Transverse colon (tissue), 4 donors: Measurements from ENCODE around the gene KRTAP6-3. TPM values are rescaled to one million over a fixed set of nuclear protein-coding genes. Genes with fewer than 3 reads are reported as not detected.

ENCODE experiments used
- DNase-seq: peaks from one replicate; pipeline ENCODE4 v3.0.0-alpha.2; 2019
- H3K27ac ChIP-seq, 4 donors: fragments of 200-600 bp; sonication (generic); 2 replicates each; pipeline ENCODE4 v1.5.1; 2016 to 2018; ENCODE audit warnings: inconsistent platforms in 4 of 4
- H3K27me3 ChIP-seq: fragments of 200-600 bp; sonication (generic); 2 replicates; pipeline ENCODE4 v1.5.1; 2017; ENCODE audit warnings: inconsistent platforms
- H3K36me3 ChIP-seq, 4 donors: fragments of 200-600 bp; sonication (generic); 2 replicates each; pipeline ENCODE4 v1.5.1; 2017 to 2019; ENCODE audit warnings: inconsistent platforms in 4 of 4
- H3K4me1 ChIP-seq, 4 donors: fragments of 200-600 bp; sonication (generic); 2 replicates each; pipeline ENCODE4 v1.5.1; 2017 to 2020; ENCODE audit warnings: inconsistent platforms in 4 of 4
- H3K4me3 ChIP-seq, 4 donors: fragments of 200-600 bp; sonication (generic); 1 replicate in 1 of 4; 2 replicates in 3 of 4; pipeline versions ENCODE4 v1.5.1 to v1.6.1; 2017 to 2019; ENCODE audit warnings: inconsistent platforms in 4 of 4
- H3K9me3 ChIP-seq, 2 donors: fragments of 200-600 bp; sonication (generic); 2 replicates each; pipeline ENCODE4 v1.5.1; 2017 to 2019; ENCODE audit warnings: inconsistent platforms in 2 of 2
- CTCF ChIP-seq, 5 experiments: fragments of 200-600 bp in 3 of 5; fragments of 450-650 bp in 2 of 5; sonication (generic) in 3 of 5; IDR thresholded peaks; 1 replicate in 2 of 5; 2 replicates in 3 of 5; pipeline ENCODE4 v1.5.1; 2016 to 2017; ENCODE audit warnings: antibody characterized with exemption in 5 of 5, inconsistent platforms in 3 of 5, mild to moderate bottlenecking in 2 of 5, moderate library complexity in 1 of 5
- EP300 ChIP-seq: sonication (generic); formaldehyde crosslinking; IDR thresholded peaks from one replicate; pipeline ENCODE4 v1.6.1; 2017; ENCODE audit warnings: antibody characterized with exemption, low read depth
- POLR2A ChIP-seq: fragments of 450-650 bp; IDR thresholded peaks from one replicate; pipeline ENCODE4 v1.6.1; 2016; ENCODE audit warnings: antibody characterized with exemption, mild to moderate bottlenecking, moderate library complexity
- POLR2AphosphoS5 ChIP-seq, 3 donors: sonication (generic); formaldehyde crosslinking; IDR thresholded peaks; one replicate each; pipeline ENCODE4 v1.6.1; 2016; ENCODE audit warnings: antibody characterized with exemption in 3 of 3
- WGBS, 2 donors: methylation state at CpG; one replicate each; pipeline ENCODE4 v1.1.5; 2018; ENCODE audit warnings: low coverage in 1 of 2; 5-methylcytosine and 5-hydroxymethylcytosine counted together
- in situ Hi-C, 4 donors: fragments of 200-750 bp; cut with MboI; loops; one replicate each; pipeline versions ENCODE4 v1.15.0 to v1.15.1; 2017; ENCODE audit warnings: low sequenced_read_pairs in 3 of 4, low pct_ligation_motif_present in 1 of 4, low pct_unique_long_range_greater_than_20kb in 1 of 4
- intact Hi-C: fragments of 100-400 bp; cut with DNase I; formaldehyde crosslinking; loops from one replicate; pipeline ENCODE4 v1.15.1; 2023; ENCODE audit warnings: low total_unique reads
- total RNA-seq, 4 donors: library from RNA; depleted of rRNA; stranded (reverse); fragments of >200 nt; gene quantifications; one replicate each; pipeline ENCODE4 v1.1.0, GENCODE V29; 2016

KRTAP6-3 gene
- total RNA-seq = not detected

- Histone ChIP-seq H3K36me3 (no peaks in the 10 kb centered on the region), H3K4me3 (no peak within 1 kb of the TSS), H3K9me3 (no peaks in the 10 kb centered on the region), H3K27ac (no peak within 1 kb of the TSS), H3K4me1 (no peaks in the 10 kb centered on the region), H3K27me3 (no peaks in the 10 kb centered on the region)
- WGBS, 2 donors = 85 to 89% methylated on average over 2 to 4 of the region's 4 CpGs
- intact Hi-C loops (no loop called here), in situ Hi-C loops (no loop called here)
- no peak for DNase-seq
- TF ChIP-seq EP300 = no peak
- no peak for TF ChIP-seq POLR2A
- TF ChIP-seq POLR2AphosphoS5 (IDR thresholded peaks at IDR 0.05) = no peak
- no peak for TF ChIP-seq CTCF (IDR thresholded peaks at IDR 0.05)
These were observed at the start of gene KRTAP6-3 for GRCh38 chr21:30592140-30592539. TSS of gene KRTAP6-3 (plus strand) at chr21:30592440. CDS start at chr21:30592446, 6 bp downstream.

GRCh38 chr21:30552782-30553181 lies 39.5 kb upstream of the KRTAP6-3 start:
- Histone ChIP-seq H3K4me1 (no peaks in the 10 kb centered on the region), H3K36me3 (no peaks in the 10 kb centered on the region), H3K9me3 (peaks cover 0 to 5% of the 10 kb centered on the region in 2 donors), H3K27ac (no peak overlapping the region), H3K27me3 (no peaks in the 10 kb centered on the region), H3K4me3 (no peak overlapping the region)
- DNase-seq = no peak
- TF ChIP-seq CTCF (IDR thresholded peaks at IDR 0.05) (no peak), EP300 (no peak), POLR2AphosphoS5 (IDR thresholded peaks at IDR 0.05) (no peak), POLR2A (no peak)
- in situ Hi-C loops = no loop called here
- WGBS, 2 donors = 33% methylated on average over 1 of the region's 1 CpG; no CpG with 5 or more reads in 1 of the 2 donors
- intact Hi-C loops = no loop called here

GRCh38 chr21:30555095-30555494 lies 37.1 kb upstream of the KRTAP6-3 start:
- H3K27ac ChIP-seq = no peak overlapping the region
- H3K9me3 ChIP-seq = peaks cover 0 to 5% of the 10 kb centered on the region in 2 donors
- H3K36me3 ChIP-seq = no peaks in the 10 kb centered on the region
- intact Hi-C loops = no loop called here
- TF ChIP-seq POLR2A (no peak), CTCF (IDR thresholded peaks at IDR 0.05) (no peak), POLR2AphosphoS5 (IDR thresholded peaks at IDR 0.05) (no peak), EP300 (no peak)
- 73 to 86% methylated on average over 2 of the region's 2 CpGs for WGBS, 2 donors
- no peaks in the 10 kb centered on the region for H3K27me3 ChIP-seq
- H3K4me1 ChIP-seq = no peaks in the 10 kb centered on the region
- no peak overlapping the region for H3K4me3 ChIP-seq
- no peak for DNase-seq
- in situ Hi-C loops = no loop called here

- DNase-seq = no peak
- Histone ChIP-seq H3K9me3 (no peaks in the 10 kb centered on the region), H3K27ac (no peak within 1 kb of the TSS), H3K36me3 (no peaks in the 10 kb centered on the region), H3K4me3 (no peak within 1 kb of the TSS), H3K4me1 (no peaks in the 10 kb centered on the region), H3K27me3 (no peaks in the 10 kb centered on the region)
- no peak for TF ChIP-seq EP300
- TF ChIP-seq CTCF (IDR thresholded peaks at IDR 0.05) = no peak
- no peak for TF ChIP-seq POLR2A
- TF ChIP-seq POLR2AphosphoS5 (IDR thresholded peaks at IDR 0.05) = no peak
- intact Hi-C loops (no loop called here), in situ Hi-C loops (no loop called here)
- WGBS, 2 donors = 76% methylated on average over 2 of the region's 2 CpGs; no CpG with 5 or more reads in 1 of the 2 donors
These were observed 30.9 kb upstream of the KRTAP6-3 start, which contains the start of gene KRTAP19-7 for GRCh38 chr21:30561264-30561895. TSS of gene KRTAP19-7 (minus strand) at chr21:30561314. CDS start at chr21:30561289, 25 bp downstream.
